Measurements from ENCODE around the gene RNF20.
"Not testable (repeated sequence)": the region's sequence is repeated elsewhere in the genome, so short reads cannot be mapped to it uniquely, and the experiment has no call there.

Gene RNF20

GRCh38 chr9:101540069-101540468 is 6.4 kb downstream of the RNF20 start:
- no peak for DNase-seq

- DNase-seq = no peak
Observed at GRCh38 chr9:101543098-101543735, 9.6 kb downstream of the RNF20 start.

GRCh38 chr9:101549472-101550098 is 15.9 kb downstream of the RNF20 start:
- DNase-seq = not testable (repeated sequence)

GRCh38 chr9:101561740-101562139 is 28.1 kb downstream of the RNF20 start:
- DNase-seq = no peak

- no peak for DNase-seq
Observed at GRCh38 chr9:101562966-101563365, 29.3 kb downstream of the RNF20 start.

- DNase-seq = no peak
Observed at GRCh38 chr9:101564252-101564651, 30.6 kb downstream of the RNF20 start.

- no peak for DNase-seq
Observed at GRCh38 chr9:101566904-101567724, 33.5 kb downstream of the RNF20 start.

GRCh38 chr9:101567725-101568350 is 34.2 kb downstream of the RNF20 start:
- DNase-seq = no peak

GRCh38 chr9:101569741-101570501 is 36.3 kb downstream of the RNF20 start:
- DNase-seq = no peak

- no peak for DNase-seq
Observed at GRCh38 chr9:101571114-101571513, 37.5 kb downstream of the RNF20 start.

- DNase-seq = no peak
Observed at GRCh38 chr9:101572316-101572715, 38.7 kb downstream of the RNF20 start.

GRCh38 chr9:101574731-101575333 is 41.2 kb downstream of the RNF20 start:
- DNase-seq = no peak

GRCh38 chr9:101578378-101578777 is 44.7 kb downstream of the RNF20 start:
- DNase-seq = no peak

GRCh38 chr9:101579711-101580545 is 46.3 kb downstream of the RNF20 start:
- no peak for DNase-seq

- DNase-seq = no peak
Observed at GRCh38 chr9:101582553-101582952, 48.9 kb downstream of the RNF20 start.

- DNase-seq = no peak
Observed at GRCh38 chr9:101585740-101586139, 52.1 kb downstream of the RNF20 start.

- DNase-seq = no peak
Observed at GRCh38 chr9:101586651-101587050, 53.0 kb downstream of the RNF20 start.

GRCh38 chr9:101587332-101588043 is 53.8 kb downstream of the RNF20 start:
- DNase-seq = no peak

GRCh38 chr9:101590074-101590473 is 56.4 kb downstream of the RNF20 start:
- not testable (repeated sequence) for DNase-seq

GRCh38 chr9:101590901-101591300 is 57.2 kb downstream of the RNF20 start:
- no peak for DNase-seq
